GM19397 (cell line): ENCODE data around the gene KCNQ1.

Experiments used
- ATAC-seq: cut with Tn5 transposase; IDR thresholded peaks from one replicate; pipeline ENCODE4 v1.9.1; 2021; ENCODE audit warnings: mild to moderate bottlenecking, moderate library complexity; ENCODE audit not compliant: unreplicated experiment

Gene KCNQ1, protein sequence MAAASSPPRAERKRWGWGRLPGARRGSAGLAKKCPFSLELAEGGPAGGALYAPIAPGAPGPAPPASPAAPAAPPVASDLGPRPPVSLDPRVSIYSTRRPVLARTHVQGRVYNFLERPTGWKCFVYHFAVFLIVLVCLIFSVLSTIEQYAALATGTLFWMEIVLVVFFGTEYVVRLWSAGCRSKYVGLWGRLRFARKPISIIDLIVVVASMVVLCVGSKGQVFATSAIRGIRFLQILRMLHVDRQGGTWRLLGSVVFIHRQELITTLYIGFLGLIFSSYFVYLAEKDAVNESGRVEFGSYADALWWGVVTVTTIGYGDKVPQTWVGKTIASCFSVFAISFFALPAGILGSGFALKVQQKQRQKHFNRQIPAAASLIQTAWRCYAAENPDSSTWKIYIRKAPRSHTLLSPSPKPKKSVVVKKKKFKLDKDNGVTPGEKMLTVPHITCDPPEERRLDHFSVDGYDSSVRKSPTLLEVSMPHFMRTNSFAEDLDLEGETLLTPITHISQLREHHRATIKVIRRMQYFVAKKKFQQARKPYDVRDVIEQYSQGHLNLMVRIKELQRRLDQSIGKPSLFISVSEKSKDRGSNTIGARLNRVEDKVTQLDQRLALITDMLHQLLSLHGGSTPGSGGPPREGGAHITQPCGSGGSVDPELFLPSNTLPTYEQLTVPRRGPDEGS

DNA sequence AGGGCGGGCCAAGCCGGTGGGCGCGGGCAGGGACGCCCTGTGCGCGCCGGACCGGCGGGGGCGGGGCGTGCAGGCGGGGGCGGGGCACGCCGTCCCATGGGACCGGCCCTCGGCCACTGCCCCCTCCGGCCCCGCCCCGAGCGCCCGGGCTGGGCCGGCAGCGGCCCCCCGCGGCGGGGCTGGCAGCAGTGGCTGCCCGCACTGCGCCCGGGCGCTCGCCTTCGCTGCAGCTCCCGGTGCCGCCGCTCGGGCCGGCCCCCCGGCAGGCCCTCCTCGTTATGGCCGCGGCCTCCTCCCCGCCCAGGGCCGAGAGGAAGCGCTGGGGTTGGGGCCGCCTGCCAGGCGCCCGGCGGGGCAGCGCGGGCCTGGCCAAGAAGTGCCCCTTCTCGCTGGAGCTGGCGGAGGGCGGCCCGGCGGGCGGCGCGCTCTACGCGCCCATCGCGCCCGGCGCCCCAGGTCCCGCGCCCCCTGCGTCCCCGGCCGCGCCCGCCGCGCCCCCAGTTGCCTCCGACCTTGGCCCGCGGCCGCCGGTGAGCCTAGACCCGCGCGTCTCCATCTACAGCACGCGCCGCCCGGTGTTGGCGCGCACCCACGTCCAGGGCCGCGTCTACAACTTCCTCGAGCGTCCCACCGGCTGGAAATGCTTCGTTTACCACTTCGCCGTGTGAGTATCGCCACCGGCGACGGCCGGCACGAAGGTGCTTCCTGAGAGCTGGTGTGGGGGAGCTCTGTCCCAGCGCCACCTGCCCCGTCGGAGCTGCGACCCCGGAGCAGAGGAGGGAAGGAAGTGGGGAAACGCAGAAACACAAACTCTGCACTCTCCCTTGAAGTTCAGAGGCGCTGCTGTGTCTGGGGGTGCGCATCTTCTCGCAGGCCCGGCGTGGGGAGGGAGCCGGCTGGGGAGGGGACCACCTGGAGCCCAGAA is at the start of gene KCNQ1:
Gene KCNQ1 (plus strand): TSS at position 188 of the 925 bp plus-strand sequence. CDS start 91 bp downstream, at position 279.
- ATAC-seq, result no peak

DNA sequence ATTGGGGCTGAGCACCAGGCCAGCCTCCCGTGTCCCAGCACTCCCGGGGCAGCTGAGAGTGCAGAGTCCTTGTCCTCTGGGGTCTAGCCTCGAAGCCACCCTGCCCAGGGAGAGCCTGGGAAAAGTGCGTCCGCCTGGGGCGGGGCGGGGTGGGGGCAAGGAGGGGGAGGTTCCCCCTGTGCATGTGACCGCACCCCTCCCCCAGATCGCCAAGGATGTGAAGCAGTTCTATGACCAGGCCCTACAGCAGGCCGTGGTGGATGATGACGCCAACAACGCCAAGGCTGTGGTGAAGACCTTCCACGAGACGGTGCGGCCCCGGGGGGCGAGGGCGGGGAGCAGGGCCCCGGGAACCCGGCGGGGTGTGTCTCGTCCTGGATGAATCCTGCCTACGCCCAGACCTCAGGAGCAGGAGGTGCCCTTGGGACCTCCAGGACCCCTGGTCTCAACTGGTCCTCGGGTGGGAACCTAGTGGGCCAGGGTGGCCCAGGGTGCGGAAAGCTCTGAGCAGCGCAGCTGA is 49.5 kb upstream of the KCNQ1 start:
- ATAC-seq, result no peak

DNA sequence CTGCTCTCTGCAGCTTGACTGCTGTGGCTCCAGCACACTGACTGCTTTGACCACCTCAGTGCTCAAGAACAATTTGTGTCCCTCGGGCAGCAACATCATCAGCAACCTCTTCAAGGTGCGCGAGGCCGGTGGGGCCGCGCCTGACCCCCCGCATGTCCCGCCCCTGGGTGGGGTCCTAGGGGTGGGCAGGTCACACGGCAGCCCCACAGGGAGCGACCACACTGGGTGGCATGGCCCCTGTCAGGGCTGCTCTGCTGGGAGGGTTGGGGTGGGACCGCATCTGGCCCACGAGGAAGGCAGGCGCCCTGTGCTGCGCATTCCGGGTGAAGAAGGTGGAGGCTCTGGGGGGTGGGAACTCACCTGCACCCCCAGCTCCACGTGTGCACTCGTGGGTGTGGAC is 49.0 kb upstream of the KCNQ1 start:
- ATAC-seq, result no peak

DNA sequence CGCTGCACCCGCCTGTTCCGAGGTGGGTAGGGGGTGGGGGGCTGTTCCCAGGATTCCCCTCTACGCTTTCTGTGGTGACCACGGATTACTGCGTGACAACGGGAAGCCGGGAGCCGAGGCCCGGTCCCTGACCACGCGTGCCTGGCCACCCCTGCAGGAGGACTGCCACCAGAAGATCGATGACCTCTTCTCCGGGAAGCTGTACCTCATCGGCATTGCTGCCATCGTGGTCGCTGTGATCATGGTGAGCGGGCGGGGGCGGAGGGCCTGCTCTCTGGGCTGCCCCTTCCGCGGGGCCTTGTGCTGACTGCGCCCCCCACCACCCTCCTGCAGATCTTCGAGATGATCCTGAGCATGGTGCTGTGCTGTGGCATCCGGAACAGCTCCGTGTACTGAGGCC is 48.3 kb upstream of the KCNQ1 start:
- ATAC-seq, result no peak

DNA sequence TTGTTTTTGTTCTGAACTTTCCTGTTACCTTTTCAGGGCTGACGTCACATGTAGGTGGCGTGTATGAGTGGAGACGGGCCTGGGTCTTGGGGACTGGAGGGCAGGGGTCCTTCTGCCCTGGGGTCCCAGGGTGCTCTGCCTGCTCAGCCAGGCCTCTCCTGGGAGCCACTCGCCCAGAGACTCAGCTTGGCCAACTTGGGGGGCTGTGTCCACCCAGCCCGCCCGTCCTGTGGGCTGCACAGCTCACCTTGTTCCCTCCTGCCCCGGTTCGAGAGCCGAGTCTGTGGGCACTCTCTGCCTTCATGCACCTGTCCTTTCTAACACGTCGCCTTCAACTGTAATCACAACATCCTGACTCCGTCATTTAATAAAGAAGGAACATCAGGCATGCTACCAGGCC is 47.8 kb upstream of the KCNQ1 start:
- ATAC-seq, result no peak

DNA sequence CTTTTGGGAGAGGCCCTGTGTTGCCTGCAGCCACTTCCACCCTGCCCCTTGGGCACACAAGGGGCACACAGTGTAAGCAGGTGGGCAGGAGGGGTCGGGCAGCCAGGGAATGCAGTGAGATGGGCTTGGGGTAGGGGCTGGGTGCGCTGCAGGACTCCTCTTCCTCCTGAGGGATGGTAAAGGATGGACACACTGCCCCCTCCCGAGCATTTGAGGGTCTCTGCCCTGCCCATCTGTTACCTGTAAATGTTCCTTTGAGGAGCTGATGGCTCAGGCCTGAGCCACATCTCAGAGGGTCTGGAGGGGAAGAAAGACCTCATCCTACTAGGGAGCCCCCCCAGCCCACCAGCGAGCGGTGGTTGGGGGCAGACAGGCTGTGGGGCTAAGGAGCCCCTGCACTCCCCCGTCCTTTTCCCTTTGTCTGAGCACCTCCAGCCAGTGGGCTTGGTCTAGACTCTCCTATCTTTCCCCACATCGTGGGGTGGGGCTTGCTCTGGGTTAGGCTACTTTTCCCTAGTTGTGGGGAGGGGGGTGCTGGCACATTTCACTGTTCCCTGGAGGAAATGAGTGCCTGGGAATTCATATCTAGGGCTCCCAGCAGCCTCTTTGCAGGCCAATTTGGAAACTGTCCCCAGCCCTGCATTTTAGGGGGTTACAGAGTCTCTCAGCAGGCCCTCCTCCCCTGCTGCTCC is 46.0 kb upstream of the KCNQ1 start:
- ATAC-seq, result no peak

DNA sequence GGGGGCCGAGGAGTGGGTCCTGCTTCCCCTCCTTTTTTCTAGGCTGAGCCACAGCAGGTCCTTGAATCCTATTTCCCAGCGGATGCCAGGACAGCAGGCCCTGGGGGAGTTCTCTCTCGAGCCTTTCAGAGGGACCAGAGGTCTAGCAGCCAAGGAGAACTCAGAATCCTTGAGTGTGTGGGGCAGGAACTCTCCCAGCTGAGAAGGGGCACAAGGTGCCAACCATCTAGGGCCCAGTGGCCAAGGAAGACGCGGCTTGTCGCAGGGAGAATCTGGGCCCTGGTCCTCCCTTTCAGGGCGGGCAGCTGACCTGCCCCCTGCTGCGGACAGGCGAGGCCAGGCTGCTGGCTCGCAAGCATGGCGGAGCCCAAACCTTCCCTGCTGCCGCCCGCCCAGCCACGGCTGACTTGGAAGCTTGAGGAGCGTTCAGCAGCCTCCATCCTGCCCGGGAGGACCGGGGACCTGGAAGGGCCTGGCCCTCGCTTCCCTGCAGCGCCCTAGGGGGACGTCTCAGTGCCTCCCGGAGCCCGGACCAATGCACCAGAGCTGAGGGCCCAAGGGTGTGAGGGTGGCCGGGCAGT is 45.2 kb upstream of the KCNQ1 start:
- ATAC-seq, result peak; percentile 4

DNA sequence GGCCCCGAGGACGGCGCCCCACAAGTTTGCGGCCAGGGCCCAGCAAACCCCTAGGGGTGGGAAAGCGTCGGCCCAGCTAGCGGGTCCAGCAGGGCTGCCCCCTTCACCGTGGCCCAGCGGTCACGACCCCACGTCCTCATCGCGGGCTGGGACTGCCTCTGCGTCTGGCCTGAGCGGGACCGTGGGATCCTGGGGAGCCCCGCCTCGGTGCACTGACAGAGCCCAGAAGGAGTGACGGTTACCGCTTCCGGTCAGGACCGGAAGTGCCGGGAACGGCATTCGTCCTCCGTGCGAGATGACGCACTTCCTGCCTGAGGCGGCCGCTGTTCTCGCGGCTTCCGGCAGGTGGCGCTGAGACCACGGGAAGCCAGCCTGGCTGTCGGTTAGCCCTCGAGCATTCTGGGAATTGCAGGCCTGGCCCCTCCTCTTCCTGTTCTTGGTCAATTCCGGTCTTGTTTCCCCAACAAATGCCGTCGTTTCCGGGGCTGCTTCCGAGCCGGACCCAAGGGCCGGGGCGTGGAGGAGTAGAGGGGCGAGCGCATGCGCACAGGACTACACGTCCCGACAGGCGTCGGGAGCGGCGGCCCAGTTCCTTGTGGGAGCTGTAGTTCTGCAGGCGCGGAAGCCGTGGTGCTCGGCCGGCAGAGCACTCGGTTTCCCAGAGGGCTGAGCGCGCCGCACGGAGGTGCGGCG is 44.6 kb upstream of the KCNQ1 start, which contains the start of gene TSSC4:
Gene TSSC4 (plus strand): TSS at position 682 of the 693 bp plus-strand sequence. CDS start 1,884 bp downstream, outside the sequence.
- ATAC-seq, result peak; percentile 81

DNA sequence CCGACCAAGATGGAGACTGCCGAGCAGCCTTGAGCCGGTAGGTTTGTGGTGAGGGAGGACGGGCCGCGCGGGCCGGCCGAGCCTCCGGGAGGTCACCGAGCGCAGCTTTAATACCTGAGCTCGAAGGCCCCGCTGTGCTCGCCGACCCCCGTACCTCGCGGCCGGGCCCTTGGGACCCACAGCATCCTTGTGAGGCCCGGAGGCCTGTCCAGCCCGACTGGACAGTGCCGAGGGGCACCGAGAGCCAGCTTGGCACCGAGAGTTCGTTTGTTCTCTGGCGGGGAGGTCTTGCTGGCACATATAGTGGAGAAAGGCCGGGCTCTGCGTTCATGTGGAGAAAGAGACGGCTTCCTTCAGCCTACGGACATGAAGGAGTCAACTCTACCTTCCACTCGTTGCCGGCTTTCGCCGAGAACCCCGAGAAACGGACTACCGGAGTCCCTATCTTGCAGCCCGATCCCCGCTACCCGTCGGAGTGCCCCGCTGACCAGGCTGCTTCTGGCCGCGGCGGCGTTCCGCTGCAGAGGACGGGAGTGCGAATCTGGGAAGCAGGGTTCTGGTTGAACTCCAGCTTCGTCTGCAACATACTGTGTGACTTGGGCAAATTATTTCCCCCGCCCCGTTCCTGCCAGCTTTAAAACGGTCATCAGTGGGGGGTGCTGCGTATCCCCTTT is 43.9 kb upstream of the KCNQ1 start:
- no peak for ATAC-seq

DNA sequence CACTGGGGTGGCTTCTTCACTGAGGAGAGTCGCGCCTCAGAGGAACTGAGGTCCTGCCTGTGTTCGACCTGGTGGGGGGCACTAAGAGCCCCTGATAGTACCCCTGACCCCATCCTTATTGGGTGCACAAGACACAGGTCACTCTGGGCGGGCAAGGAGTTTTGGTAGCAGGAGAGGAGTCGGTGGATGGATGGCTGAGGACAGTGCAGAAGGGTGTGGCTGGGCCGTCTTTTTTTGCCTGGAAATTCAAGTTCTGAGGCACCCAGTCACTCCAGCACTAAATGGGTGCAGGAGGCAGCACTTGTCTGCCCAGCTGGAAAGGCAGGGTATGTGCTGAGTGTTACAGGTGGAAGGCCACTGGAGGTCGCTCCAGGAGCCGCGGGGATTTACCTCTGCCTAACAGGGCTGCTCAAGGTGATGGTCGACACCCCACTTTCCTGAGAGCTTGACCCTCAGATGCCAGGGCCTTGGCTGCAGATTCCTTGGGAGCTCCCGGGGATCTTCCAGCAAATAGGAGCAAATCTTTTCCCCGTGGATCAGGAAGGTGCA is 43.3 kb upstream of the KCNQ1 start:
- ATAC-seq, result no peak

DNA sequence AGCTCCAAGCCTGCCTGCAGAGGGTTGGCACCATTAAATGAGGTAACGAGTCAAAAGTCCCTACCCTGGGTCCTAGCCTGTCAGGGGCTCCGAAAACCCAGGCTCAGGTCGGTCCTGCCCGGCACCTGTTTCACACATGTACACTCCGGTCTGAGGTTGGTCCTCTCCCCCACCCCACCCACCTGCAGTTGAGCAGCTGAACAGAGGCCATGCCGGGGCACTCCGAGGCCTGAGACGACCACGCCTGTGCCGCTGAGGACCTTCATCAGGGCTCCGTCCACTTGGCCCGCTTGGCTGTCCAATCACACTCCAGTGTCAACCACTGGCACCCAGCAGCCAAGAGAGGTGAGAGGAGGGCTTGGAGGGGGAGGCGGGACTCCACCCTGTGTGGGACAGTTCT is 42.7 kb upstream of the KCNQ1 start:
- no peak for ATAC-seq

DNA sequence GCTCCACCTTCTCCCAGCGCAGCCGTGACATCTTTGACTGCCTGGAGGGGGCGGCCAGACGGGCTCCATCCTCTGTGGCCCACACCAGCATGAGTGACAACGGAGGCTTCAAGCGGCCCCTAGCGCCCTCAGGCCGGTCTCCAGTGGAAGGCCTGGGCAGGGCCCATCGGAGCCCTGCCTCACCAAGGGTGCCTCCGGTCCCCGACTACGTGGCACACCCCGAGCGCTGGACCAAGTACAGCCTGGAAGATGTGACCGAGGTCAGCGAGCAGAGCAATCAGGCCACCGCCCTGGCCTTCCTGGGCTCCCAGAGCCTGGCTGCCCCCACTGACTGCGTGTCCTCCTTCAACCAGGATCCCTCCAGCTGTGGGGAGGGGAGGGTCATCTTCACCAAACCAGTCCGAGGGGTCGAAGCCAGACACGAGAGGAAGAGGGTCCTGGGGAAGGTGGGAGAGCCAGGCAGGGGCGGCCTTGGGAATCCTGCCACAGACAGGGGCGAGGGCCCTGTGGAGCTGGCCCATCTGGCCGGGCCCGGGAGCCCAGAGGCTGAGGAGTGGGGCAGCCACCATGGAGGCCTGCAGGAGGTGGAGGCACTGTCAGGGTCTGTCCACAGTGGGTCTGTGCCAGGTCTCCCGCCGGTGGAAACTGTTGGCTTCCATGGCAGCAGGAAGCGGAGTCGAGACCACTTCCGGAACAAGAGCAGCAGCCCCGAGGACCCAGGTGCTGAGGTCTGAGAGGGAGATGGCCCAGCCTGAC is 41.7 kb upstream of the KCNQ1 start:
- ATAC-seq, result no peak

DNA sequence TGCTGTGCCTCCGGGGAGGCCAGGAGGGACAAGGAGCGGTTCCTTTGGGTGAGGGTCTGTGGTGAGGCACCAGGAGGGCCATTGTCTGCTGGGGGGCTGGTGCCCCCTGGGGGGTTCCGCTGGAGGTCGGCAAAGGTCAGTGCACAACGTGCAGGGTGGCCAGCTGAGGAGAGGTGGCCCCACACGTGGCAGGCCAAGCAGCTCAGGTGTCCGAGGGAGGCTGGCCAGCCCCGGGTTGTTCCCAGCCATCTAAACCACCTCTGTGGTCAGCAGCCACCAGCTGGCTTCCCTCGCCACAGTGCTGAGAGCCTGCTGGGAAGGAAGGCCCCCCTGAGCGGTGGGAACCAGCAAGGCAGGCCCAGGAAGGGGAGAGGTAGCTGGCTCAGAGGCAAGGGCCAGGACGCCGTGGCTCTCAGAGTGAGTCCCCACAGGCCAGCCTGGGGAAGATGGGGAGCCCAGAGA is 40.0 kb upstream of the KCNQ1 start:
- no peak for ATAC-seq

DNA sequence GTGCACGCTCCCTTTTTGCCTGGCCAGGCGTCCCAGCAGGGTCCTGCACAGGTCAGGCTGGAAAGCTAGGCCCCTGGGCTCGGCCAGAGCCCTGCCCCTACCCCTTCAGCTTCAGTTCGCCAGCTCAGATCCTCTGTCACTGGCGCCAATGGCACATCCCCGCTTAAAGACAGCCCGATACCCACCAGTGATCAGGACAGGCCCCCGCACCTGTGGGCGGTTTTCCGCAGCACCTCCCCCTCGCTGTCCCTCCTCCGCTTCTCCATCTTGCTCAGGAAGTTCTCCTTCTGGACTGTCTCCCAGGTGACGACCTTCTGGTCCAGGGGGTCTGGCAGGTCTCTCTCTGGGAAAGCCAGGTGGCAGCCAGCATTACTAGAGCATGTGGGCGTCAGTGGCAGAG is 38.4 kb upstream of the KCNQ1 start:
- no peak for ATAC-seq

DNA sequence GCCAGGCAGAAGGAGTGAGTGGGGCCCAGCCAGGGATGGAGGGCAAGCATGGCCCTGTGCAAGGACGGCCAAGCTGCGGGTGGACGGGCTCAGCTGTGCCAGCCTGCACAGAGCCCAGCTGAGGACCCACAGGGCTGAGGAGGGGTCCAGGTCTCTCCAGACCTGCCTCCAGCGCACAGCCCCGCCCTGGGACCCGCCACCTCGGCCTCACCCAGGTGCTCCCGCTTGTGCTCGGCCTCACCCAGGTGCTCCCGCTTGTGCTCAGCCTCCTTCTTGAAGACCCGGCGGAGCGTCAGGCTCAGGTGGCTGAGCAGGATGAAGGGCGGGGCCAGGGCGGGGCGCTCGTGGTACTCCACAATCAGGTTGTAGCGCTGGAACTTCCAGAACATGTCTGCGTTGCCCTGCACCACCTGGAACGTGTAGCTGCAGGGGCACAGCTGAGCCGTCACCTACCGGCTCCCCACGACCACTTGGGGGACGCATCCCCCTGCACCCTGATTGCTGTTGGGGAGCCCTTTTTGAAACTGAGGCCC is 37.9 kb upstream of the KCNQ1 start:
- no peak for ATAC-seq

DNA sequence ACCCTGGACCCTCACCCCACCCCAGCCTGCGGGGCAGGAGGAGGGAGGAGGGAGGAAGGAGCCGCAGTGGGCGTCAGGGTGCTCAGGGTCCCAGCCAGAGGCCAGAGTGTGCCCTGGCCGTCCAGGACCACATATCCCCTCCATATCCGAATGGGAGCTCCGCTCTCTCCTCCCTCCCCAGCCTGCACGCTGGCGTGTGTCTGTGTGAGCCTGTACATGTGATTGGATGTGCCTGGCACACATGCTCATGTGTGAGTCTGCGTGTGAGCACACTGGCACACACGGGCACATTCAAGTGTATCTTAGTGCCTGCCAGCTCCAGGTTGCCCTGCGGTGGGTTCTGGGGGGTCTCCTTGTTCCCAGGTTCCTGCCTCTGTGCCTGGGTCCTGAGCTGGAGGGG is 36.1 kb upstream of the KCNQ1 start:
- no peak for ATAC-seq

DNA sequence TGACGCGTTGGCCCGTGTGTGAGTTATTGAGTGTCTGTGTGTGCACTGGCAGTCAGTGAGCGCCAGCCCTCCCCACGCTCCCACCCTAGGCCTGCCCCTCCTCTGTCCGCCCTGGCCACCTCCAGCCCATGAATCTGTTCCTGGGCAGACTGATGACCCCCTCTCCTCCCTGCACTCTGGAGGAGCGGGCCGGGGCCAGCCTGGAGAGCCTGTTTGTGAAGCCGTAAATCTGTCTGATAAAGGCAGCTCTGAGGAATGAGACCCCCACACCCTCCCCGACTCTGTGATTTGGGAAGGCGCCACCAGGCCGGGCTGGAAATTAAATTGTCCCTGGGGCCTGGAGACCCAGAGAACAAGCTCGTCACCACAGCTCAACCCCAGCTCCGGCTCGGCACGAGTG is 35.7 kb upstream of the KCNQ1 start:
- no peak for ATAC-seq
